HUES48 (cell line): ENCODE results near the gene UBAC1.

Source experiments
- H3K27ac ChIP-seq: one replicate; pipeline ENCODE4 v1.7.0; 2013; ENCODE audit warnings: low read depth, low read length, inconsistent platforms
- H3K27me3 ChIP-seq: 2 replicates; pipeline ENCODE4 v1.6.1; 2013; ENCODE audit warnings: mild to moderate bottlenecking, low read length; ENCODE audit not compliant: control insufficient read depth, insufficient read depth
- H3K36me3 ChIP-seq: 2 replicates; pipeline ENCODE4 v1.6.1; 2013; ENCODE audit warnings: low read length; ENCODE audit not compliant: control insufficient read depth, insufficient read depth
- H3K4me1 ChIP-seq: 2 replicates; pipeline ENCODE4 v1.6.1; 2013; ENCODE audit warnings: mild to moderate bottlenecking, low read length; ENCODE audit not compliant: control insufficient read depth, insufficient read depth
- H3K4me3 ChIP-seq: 2 replicates; pipeline ENCODE4 v1.5.1; 2013; ENCODE audit warnings: mild to moderate bottlenecking, low read depth, low read length
- H3K9ac ChIP-seq: 2 replicates; pipeline ENCODE4 v1.6.1; 2013; ENCODE audit warnings: mild to moderate bottlenecking, low read depth, low read length, moderate library complexity
- H3K9me3 ChIP-seq: 2 replicates; pipeline ENCODE4 v1.6.1; 2013; ENCODE audit warnings: low read length; ENCODE audit not compliant: control insufficient read depth, insufficient read depth

Gene UBAC1

GRCh38 chr9:135985459-135985774 is 24.2 kb upstream of the UBAC1 start:
- no peak overlapping the region for H3K27ac ChIP-seq
- H3K9me3 ChIP-seq = no peaks in the 10 kb centered on the region
- H3K4me3 ChIP-seq = no peak overlapping the region
- no peaks in the 10 kb centered on the region for H3K4me1 ChIP-seq
- H3K9ac ChIP-seq = no peak overlapping the region
- H3K36me3 ChIP-seq = no peaks in the 10 kb centered on the region
- no peaks in the 10 kb centered on the region for H3K27me3 ChIP-seq

- Histone ChIP-seq H3K27me3 (no peaks in the 10 kb centered on the region), H3K9me3 (no peaks in the 10 kb centered on the region), H3K4me1 (no peaks in the 10 kb centered on the region), H3K36me3 (no peaks in the 10 kb centered on the region), H3K4me3 (no peak overlapping the region), H3K27ac (no peak overlapping the region), H3K9ac (no peak overlapping the region)
Observed at GRCh38 chr9:135984072-135984710, 23.0 kb upstream of the UBAC1 start.

GRCh38 chr9:135983208-135984071 is 22.3 kb upstream of the UBAC1 start:
- no peak overlapping the region for H3K27ac ChIP-seq
- no peaks in the 10 kb centered on the region for H3K9me3 ChIP-seq
- no peaks in the 10 kb centered on the region for H3K27me3 ChIP-seq
- no peaks in the 10 kb centered on the region for H3K4me1 ChIP-seq
- no peaks in the 10 kb centered on the region for H3K36me3 ChIP-seq
- H3K4me3 ChIP-seq = no peak overlapping the region
- no peak overlapping the region for H3K9ac ChIP-seq

GRCh38 chr9:135982499-135983207 is 21.5 kb upstream of the UBAC1 start:
- H3K27me3 ChIP-seq = no peaks in the 10 kb centered on the region
- H3K9ac ChIP-seq = no peak overlapping the region
- no peaks in the 10 kb centered on the region for H3K36me3 ChIP-seq
- H3K9me3 ChIP-seq = no peaks in the 10 kb centered on the region
- H3K4me1 ChIP-seq = no peaks in the 10 kb centered on the region
- H3K4me3 ChIP-seq = no peak overlapping the region
- no peak overlapping the region for H3K27ac ChIP-seq

- no peaks in the 10 kb centered on the region for H3K36me3 ChIP-seq
- no peak overlapping the region for H3K4me3 ChIP-seq
- no peak overlapping the region for H3K9ac ChIP-seq
- no peaks in the 10 kb centered on the region; the same call in none of the 2 replicates for H3K4me1 ChIP-seq
- no peaks in the 10 kb centered on the region for H3K27me3 ChIP-seq
- H3K9me3 ChIP-seq = no peaks in the 10 kb centered on the region
- H3K27ac ChIP-seq = no peak overlapping the region
Observed at GRCh38 chr9:135980926-135981630, 19.9 kb upstream of the UBAC1 start.

- Histone ChIP-seq H3K36me3 (no peaks in the 10 kb centered on the region), H3K27me3 (no peaks in the 10 kb centered on the region), H3K4me3 (no peak overlapping the region), H3K27ac (no peak overlapping the region), H3K9me3 (no peaks in the 10 kb centered on the region), H3K9ac (no peak overlapping the region), H3K4me1 (no peaks in the 10 kb centered on the region; the same call in none of the 2 replicates)
Observed at GRCh38 chr9:135979547-135980166, 18.5 kb upstream of the UBAC1 start.

GRCh38 chr9:135978642-135979546 is 17.7 kb upstream of the UBAC1 start:
- no peak overlapping the region for H3K27ac ChIP-seq
- H3K9me3 ChIP-seq = no peaks in the 10 kb centered on the region
- H3K4me3 ChIP-seq = no peak overlapping the region
- no peaks in the 10 kb centered on the region for H3K27me3 ChIP-seq
- no peak overlapping the region for H3K9ac ChIP-seq
- no peaks in the 10 kb centered on the region; the same call in none of the 2 replicates for H3K4me1 ChIP-seq
- H3K36me3 ChIP-seq = no peaks in the 10 kb centered on the region

- no peaks in the 10 kb centered on the region; the same call in none of the 2 replicates for H3K4me1 ChIP-seq
- H3K27ac ChIP-seq = no peak overlapping the region
- no peak overlapping the region for H3K4me3 ChIP-seq
- no peak overlapping the region for H3K9ac ChIP-seq
- H3K9me3 ChIP-seq = no peaks in the 10 kb centered on the region
- H3K27me3 ChIP-seq = no peaks in the 10 kb centered on the region
- no peaks in the 10 kb centered on the region for H3K36me3 ChIP-seq
Observed at GRCh38 chr9:135976944-135977343, 15.8 kb upstream of the UBAC1 start.

- Histone ChIP-seq H3K27ac (no peak overlapping the region), H3K4me1 (no peaks in the 10 kb centered on the region; the same call in none of the 2 replicates), H3K4me3 (no peak overlapping the region), H3K9ac (no peak overlapping the region), H3K36me3 (no peaks in the 10 kb centered on the region), H3K27me3 (no peaks in the 10 kb centered on the region), H3K9me3 (no peaks in the 10 kb centered on the region)
Observed at GRCh38 chr9:135976531-135976930, 15.4 kb upstream of the UBAC1 start.

GRCh38 chr9:135975834-135976233 is 14.7 kb upstream of the UBAC1 start:
- H3K4me1 ChIP-seq = no peaks in the 10 kb centered on the region; the same call in none of the 2 replicates
- H3K27me3 ChIP-seq = no peaks in the 10 kb centered on the region
- H3K4me3 ChIP-seq = no peak overlapping the region
- H3K9me3 ChIP-seq = no peaks in the 10 kb centered on the region
- no peak overlapping the region for H3K27ac ChIP-seq
- H3K36me3 ChIP-seq = no peaks in the 10 kb centered on the region
- H3K9ac ChIP-seq = no peak overlapping the region
